Vagina (tissue), 2 donors: Measurements from ENCODE around the gene BEST4. TPM values are rescaled to one million over a fixed set of nuclear protein-coding genes. Genes with fewer than 3 reads are reported as not detected.
"Not testable (repeated sequence)": the region's sequence is repeated elsewhere in the genome, so short reads cannot be mapped to it uniquely, and the experiment has no call there.

ENCODE experiments used
- DNase-seq, 2 donors: peaks; one replicate each; pipeline ENCODE4 v3.0.0-alpha.2; 2017; ENCODE audit errors: extremely low spot score in 2 of 2
- H3K27ac ChIP-seq: fragments of 200-600 bp; sonication (generic); one replicate; pipeline ENCODE4 v1.5.1; 2019
- H3K27me3 ChIP-seq: fragments of 200-600 bp; sonication (generic); one replicate; pipeline ENCODE4 v1.5.1; 2019
- H3K36me3 ChIP-seq, 2 donors: fragments of 200-600 bp; sonication (generic); one replicate each; pipeline ENCODE4 v1.5.1; 2017 to 2019
- H3K4me1 ChIP-seq: fragments of 200-600 bp; sonication (generic); one replicate; pipeline ENCODE4 v1.5.1; 2019
- H3K4me3 ChIP-seq, 2 donors: fragments of 200-600 bp; sonication (generic); 1 replicate in 1 of 2; 2 replicates in 1 of 2; pipeline ENCODE4 v1.5.1; 2016 to 2019
- H3K9me3 ChIP-seq: fragments of 200-600 bp; sonication (generic); one replicate; pipeline ENCODE4 v1.5.1; 2019
- POLR2A ChIP-seq, 2 donors: fragments of 450-650 bp; IDR thresholded peaks; one replicate each; pipeline ENCODE4 v1.6.1; 2017; ENCODE audit warnings: antibody characterized with exemption in 2 of 2, mild to moderate bottlenecking in 2 of 2, moderate library complexity in 2 of 2
- POLR2AphosphoS5 ChIP-seq, 2 donors: sonication (generic); formaldehyde crosslinking; IDR thresholded peaks; one replicate each; pipeline ENCODE4 v1.9.0; 2017; ENCODE audit warnings: antibody characterized with exemption in 2 of 2, mild to moderate bottlenecking in 2 of 2, low read depth in 1 of 2; ENCODE audit not compliant: insufficient read depth in 1 of 2
- intact Hi-C: fragments of 100-400 bp; cut with DNase I; formaldehyde crosslinking; loops from one replicate; pipeline ENCODE4 v1.15.1; 2023
- total RNA-seq: library from RNA; depleted of rRNA; stranded (reverse); fragments of >200 nt; gene quantifications from one replicate; pipeline ENCODE4 v1.2.3, GENCODE V29; 2016
- TF ChIP-seq, protein P1 (sequence below), 3 experiments: fragments of 450-650 bp in 2 of 3; fragments of 200-600 bp in 1 of 3; sonication (generic) in 1 of 3; IDR thresholded peaks; one replicate each; pipeline ENCODE4 v1.5.1; 2017 to 2019; ENCODE audit warnings: antibody characterized with exemption in 3 of 3, mild to moderate bottlenecking in 2 of 3, moderate library complexity in 2 of 3

BEST4 gene
- total RNA-seq, 1 donor from 2014 or later, result not detected

GRCh38 chr1:44819196-44819607 lies 31.2 kb upstream of the BEST4 start:
- TF ChIP-seq POLR2AphosphoS5 (IDR thresholded peaks at IDR 0.05; ENCODE audit: insufficient read depth in 1 of 2, low read depth in 1 of 2), result no peak
- TF ChIP-seq, protein P1, sequence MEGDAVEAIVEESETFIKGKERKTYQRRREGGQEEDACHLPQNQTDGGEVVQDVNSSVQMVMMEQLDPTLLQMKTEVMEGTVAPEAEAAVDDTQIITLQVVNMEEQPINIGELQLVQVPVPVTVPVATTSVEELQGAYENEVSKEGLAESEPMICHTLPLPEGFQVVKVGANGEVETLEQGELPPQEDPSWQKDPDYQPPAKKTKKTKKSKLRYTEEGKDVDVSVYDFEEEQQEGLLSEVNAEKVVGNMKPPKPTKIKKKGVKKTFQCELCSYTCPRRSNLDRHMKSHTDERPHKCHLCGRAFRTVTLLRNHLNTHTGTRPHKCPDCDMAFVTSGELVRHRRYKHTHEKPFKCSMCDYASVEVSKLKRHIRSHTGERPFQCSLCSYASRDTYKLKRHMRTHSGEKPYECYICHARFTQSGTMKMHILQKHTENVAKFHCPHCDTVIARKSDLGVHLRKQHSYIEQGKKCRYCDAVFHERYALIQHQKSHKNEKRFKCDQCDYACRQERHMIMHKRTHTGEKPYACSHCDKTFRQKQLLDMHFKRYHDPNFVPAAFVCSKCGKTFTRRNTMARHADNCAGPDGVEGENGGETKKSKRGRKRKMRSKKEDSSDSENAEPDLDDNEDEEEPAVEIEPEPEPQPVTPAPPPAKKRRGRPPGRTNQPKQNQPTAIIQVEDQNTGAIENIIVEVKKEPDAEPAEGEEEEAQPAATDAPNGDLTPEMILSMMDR (IDR thresholded peaks at IDR 0.05), result no peak
- TF ChIP-seq POLR2A (IDR thresholded peaks at IDR 0.05), result no peak
- Histone ChIP-seq H3K9me3 (no peaks in the 10 kb centered on the region), H3K4me1 (peaks cover 29% of the 10 kb centered on the region), H3K36me3 (no peaks in the 10 kb centered on the region), H3K4me3 (peak overlapping the region; percentile 54 to 57), H3K27ac (peak overlapping the region; percentile 94), H3K27me3 (no peaks in the 10 kb centered on the region)
- no peak for DNase-seq
- intact Hi-C loops, result no loop called here

DNA sequence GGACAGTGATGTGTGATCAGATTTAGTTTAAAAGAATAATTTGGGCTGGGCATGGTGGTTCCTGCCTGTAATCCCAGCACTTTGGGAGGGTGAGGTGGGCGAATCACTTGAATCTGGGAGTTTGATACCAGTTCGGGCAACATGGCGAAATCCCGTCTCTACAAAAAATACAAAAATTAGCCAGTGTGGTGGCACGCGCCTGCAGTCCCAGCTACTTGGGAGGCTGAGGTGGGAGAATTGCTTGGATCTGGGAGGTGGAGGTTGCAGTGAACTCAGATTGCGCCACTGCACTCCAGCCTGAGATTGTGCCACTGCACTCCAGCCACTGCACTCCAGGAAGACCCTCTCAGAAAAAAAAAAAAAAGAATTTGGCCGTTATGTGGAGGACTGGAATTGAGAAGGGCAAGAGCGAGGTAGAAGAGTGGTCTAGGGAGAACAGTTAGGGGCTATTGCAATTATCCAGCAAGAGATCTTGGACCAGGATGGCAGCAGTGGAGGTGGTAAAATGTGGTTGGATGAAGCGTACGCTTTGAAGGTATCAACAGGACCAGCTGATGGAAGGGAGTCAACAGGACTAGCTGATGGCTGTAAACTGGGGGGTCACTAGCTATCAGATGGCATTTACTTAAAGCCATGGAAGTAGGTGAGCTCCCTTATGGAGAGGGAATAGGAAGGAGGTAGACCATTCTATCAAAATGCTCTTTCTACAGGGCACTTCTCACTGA lies 30.0 kb upstream of the BEST4 start:
- Histone ChIP-seq H3K4me3 (no peak overlapping the region), H3K4me1 (peaks cover 41% of the 10 kb centered on the region), H3K27me3 (no peaks in the 10 kb centered on the region), H3K9me3 (no peaks in the 10 kb centered on the region), H3K27ac (peak overlapping the region; percentile 94), H3K36me3 (no peaks in the 10 kb centered on the region)
- DNase-seq, result no peak
- TF ChIP-seq, protein P1 (IDR thresholded peaks at IDR 0.05), result no peak
- no peak for TF ChIP-seq POLR2A (IDR thresholded peaks at IDR 0.05)
- TF ChIP-seq POLR2AphosphoS5 (IDR thresholded peaks at IDR 0.05; ENCODE audit: insufficient read depth in 1 of 2, low read depth in 1 of 2), result no peak
- intact Hi-C loops, result no loop called here

DNA sequence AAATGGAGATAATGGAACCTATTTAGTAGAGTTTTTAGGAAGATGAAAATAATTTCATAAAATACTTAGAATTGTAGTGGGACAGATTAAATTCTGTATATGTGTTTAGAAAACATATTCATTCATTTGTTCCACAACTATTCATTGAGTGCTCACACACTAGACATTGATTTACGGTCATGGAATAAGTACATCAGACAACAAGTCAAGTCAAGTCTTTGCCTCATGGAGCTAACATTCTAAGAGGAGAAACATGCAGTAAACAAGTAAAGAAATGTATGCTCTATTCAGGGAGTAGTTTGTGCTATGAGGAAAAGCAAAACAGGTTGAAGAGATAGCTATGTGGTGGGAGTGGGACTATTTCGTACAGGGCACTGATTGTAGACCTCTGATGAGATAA lies 29.3 kb upstream of the BEST4 start:
- H3K4me1 ChIP-seq, result peaks cover 46% of the 10 kb centered on the region
- DNase-seq, result no peak
- intact Hi-C loops, result no loop called here
- H3K36me3 ChIP-seq, result no peaks in the 10 kb centered on the region
- no peaks in the 10 kb centered on the region for H3K9me3 ChIP-seq
- H3K27me3 ChIP-seq, result no peaks in the 10 kb centered on the region
- TF ChIP-seq POLR2AphosphoS5 (IDR thresholded peaks at IDR 0.05; ENCODE audit: insufficient read depth in 1 of 2, low read depth in 1 of 2) (peak in 1 of 2 donors; percentile 23), POLR2A (IDR thresholded peaks at IDR 0.05) (no peak)
- TF ChIP-seq, protein P1 (IDR thresholded peaks at IDR 0.05), result no peak
- H3K4me3 ChIP-seq, result no peak overlapping the region
- H3K27ac ChIP-seq, result peak overlapping the region; percentile 16

GRCh38 chr1:44815926-44816325 lies 28.0 kb upstream of the BEST4 start:
- DNase-seq, H3K27ac ChIP-seq, H3K4me3 ChIP-seq, H3K36me3 ChIP-seq, intact Hi-C loops, H3K27me3 ChIP-seq, H3K9me3 ChIP-seq: not testable (repeated sequence)
- H3K4me1 ChIP-seq, result peaks cover 55% of the 10 kb centered on the region

GRCh38 chr1:44812822-44813543 lies 25.0 kb upstream of the BEST4 start:
- H3K4me3 ChIP-seq, result peak overlapping the region; percentile 47 to 67
- DNase-seq, result peak in 1 of 2 donors; percentile 85

More at GRCh38 chr1:44812822-44813543, 25.0 kb upstream of the BEST4 start:
- H3K4me1 ChIP-seq, result peaks cover 67% of the 10 kb centered on the region
- no peaks in the 10 kb centered on the region for H3K27me3 ChIP-seq
- peak overlapping the region; percentile 100 for H3K27ac ChIP-seq
- no peaks in the 10 kb centered on the region for H3K9me3 ChIP-seq
- no peaks in the 10 kb centered on the region for H3K36me3 ChIP-seq
- intact Hi-C loops, result no loop called here
- TF ChIP-seq POLR2A (IDR thresholded peaks at IDR 0.05) (no peak), POLR2AphosphoS5 (IDR thresholded peaks at IDR 0.05; ENCODE audit: insufficient read depth in 1 of 2, low read depth in 1 of 2) (no peak)
- TF ChIP-seq, protein P1 (IDR thresholded peaks at IDR 0.05), result no peak
